Stimulated activated CD8-positive, alpha-beta memory T cell treated with anti-CD3 and anti-CD28 coated beads, Interleukin-12 subunit alpha, Interleukin-12 subunit beta, amount 100 ng/mL, for 1 hour (primary cell): ENCODE results near the gene IPO11.
"Not testable (repeated sequence)": the region's sequence is repeated elsewhere in the genome, so short reads cannot be mapped to it uniquely, and the experiment has no call there.

ENCODE experiments used
- DNase-seq: peaks from one replicate; pipeline ENCODE4 v3.0.0-alpha.2; 2020; ENCODE audit warnings: low read depth

The IPO11 gene

DNA sequence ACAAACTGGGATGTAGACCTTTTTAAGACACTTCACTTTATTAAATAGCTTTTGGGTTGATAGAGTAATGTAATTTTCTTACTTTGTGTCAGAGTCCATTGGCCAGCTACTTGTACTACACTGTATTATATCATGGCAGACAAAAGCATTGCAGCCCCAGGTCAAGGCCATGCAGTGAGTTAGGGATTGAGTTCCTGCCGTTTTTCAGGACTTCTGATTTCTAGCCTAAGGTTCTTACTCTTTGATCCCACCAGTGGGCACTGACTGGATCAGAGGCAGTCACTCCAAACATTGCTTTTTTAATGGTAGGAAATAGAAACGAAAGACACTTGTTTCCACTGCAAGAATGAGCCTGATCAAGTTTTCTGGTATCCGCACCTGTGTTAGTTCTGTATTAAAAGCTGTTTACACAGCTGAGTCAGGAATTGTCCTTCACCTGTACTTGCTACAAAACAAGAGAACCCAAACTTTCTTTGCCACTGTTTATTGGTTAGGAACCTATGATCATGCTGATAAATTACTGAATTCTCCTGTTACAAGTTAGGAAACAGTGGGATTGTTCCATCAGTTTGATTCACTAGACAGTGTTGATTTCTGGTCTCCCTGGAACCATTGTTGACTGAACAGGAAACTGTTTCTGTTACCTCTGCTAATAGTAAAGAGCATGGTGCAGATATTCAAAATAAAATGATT is 188.1 kb downstream of the IPO11 start:
- no peak for DNase-seq

DNA sequence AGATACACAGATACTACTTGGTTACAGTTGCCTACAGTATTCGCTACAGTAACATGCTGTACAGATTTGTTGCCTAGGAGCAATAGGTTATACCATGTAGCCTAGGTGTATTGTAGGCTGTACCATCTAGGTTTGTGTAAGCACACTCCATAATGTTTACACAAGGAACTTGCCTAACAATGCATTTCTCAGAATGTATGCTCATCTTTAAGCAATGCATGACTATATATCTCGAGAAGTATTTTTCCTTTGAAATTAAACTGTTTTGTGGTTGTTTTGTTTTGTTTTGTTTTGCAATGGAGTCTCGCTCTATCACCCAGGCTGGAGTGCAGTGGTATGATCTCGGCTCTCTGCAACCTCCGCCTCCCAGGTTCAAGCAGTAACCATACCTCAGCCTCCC is 191.4 kb downstream of the IPO11 start:
- no peak for DNase-seq

DNA sequence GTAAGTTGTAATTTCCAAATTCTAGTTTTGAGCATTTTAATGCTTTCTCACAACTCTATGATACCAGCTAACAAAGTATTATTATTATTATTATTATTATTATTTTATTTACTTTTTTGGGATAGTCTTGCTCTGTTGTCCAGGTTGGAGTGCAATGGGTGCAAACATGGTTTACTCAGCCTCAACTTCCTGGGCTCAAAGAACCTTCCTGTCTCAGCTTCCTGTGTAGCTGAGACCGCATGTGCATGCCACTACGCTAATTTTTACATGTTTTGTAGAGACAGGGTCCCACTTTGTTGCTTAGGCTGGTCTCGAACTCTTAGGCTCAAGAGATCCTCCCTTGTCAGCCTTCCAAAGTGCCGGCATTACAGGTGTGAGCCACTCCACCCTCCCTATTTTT is 193.1 kb downstream of the IPO11 start:
- DNase-seq: no peak

DNA sequence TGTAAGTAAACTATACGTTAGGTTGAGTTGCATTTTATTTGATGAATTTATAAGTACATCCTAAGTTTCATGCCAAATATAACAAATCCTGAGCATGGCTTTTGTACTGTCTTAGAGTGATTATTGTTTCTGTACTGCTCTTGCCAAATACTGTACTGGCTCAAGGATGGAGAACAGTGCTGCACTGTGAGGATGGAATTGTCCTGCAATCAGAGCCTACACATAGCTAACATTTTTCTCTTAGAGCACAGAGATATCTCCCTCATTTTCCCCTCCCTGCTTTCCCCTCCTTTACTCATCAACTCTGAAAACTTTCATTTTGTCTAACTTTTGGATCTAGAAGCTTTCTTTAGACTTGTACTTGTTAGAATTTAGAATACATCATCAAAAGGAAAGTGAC is 194.3 kb downstream of the IPO11 start:
- DNase-seq: no peak

DNA sequence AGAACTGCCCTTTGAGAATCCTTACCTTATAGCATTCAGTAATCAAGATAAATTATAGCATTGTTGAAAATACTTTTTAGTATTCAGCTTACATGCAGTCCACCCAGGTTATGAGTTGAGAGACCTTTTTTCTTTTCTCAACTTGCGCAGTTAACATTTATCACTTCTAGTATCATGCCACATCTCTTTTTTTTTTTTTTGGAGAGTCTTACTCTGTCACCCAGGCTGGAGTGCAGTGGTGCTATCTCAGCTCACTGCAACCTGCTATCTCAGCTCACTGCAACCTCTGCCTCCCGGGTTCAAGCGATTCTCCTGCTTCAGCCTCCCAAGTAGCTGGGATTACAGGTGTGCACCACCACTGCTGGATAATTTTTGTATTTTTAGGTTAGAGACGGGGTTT is 195.1 kb downstream of the IPO11 start:
- DNase-seq: no peak

DNA sequence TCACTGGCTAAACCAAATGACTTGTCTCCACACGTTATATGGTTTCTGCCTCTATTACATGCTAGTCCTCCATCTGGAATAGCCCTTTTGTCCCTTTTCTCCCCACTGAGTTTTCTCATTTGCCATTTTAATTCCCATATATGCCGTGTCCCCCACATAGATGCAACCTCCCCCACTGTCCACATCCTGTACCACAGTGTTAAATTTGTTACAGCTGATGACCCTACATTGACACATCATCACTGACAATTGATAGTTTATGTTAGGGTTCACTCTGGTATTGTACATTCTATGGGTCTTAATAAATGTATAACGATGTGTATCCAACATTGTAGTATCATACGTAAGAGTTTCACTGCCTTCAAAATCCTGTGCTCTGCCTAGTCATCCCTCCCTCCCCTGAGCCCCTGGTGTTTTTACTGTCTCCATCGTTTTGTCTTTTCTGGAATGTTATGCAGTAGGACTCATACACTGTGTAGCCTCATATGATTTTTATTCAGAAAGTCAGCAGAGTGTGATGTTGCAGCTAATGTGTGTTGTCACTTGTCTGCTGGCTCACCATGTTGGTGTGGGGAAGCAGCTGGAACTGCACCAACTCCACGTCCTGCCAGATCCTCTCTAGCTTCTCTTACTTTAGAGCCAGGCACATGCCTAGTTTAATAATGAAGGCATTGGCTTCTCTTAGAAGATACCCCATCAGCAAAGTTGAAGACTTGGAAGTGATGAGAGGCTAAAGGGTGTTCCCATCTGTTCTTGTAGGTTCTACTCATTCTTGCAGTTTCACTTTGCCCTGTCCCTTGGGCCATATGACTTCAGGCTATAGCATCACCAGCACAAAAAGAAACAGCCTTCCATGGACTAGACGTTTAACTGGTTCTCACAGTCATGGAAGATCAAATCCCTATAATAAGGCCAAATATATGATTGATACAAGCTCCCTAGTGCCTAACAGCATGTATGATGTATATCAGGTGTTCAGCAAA is 196.3 kb downstream of the IPO11 start:
- no peak for DNase-seq

DNA sequence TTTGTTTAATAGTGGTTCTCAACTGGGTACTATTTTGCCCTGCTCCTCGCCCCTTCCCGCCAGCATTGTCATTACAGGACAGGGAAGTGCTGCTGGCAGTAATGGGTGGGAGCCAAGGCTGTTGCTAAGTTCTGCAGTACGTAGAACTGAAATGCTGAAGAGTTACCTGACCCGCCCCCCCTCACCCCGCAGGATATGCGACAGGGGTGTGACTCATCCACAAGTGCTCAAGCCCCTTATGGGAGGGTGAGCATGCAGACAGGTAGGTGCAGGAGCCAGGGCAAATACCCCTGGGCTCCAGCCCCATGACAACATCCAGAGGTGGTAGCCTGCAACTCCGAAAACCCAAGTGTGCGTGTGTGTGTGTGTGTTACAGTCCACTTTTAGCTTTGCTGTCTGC is 201.8 kb downstream of the IPO11 start:
- DNase-seq: no peak

DNA sequence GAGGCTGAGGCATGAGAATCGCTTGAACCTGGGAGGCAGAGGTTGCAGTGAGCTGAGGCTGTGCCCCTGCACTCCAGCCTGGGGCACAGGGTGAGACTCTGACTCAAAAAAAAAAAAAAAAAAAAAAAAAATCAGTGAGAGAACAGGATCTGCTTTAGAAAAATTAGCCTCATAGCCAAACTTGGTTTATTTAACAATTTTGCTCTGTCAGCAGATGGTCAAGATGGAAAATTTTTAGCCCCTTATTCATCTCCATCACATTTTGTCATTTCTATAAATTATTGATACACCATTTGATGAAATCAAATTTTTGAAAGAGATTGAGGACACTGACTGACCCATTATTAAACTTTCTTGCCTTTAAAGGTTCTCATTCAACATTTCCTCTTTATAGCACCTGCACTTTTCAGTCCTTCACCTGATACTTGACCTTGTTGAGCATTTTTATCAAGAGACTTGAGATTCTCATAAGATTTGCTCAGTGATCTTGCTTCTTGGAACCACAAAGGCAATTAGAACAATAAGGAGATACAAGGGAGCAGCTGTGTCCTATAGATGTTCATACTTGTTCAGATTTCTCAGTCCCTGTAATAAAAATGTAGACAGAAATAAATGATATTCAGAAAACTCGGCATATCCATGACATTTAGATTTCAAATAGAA is 204.2 kb downstream of the IPO11 start:
- DNase-seq: no peak

DNA sequence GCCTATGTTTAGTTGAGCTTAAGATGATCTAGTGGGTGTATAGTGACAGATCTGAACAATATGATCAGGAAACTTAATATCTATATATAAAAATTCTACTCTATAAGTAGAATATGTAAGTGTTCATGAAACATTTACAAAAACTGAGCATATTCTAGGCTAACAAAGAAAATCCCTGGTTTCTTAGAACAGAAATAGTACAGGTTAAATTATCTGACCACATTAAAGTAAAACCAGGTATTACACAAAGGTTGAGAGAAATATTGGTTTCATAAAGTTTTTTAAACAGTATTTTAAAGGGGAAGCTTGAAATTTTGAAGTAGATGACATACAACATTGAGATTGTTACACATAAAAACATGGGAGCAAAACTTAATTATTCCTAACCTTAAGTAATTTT is 205.4 kb downstream of the IPO11 start:
- no peak for DNase-seq

DNA sequence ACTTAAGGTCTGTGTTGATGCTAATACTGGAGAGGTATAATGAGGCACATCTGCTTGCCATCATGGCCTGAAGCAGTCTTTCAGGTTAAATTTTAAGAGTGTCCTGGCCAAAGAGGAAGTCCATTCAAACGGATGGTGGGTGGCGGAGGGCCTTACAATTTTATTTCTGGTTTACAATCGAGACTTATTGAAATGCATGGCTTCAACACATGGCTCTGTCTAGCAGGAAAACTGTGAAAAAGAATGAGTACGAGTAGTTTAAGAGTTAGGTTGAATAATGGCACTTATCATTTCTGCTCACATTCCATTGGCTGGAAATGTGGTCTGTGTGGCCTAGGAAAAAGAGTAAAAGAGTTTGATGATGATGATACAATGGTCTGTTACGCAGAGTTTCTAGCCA is 208.2 kb downstream of the IPO11 start:
- DNase-seq: no peak

DNA sequence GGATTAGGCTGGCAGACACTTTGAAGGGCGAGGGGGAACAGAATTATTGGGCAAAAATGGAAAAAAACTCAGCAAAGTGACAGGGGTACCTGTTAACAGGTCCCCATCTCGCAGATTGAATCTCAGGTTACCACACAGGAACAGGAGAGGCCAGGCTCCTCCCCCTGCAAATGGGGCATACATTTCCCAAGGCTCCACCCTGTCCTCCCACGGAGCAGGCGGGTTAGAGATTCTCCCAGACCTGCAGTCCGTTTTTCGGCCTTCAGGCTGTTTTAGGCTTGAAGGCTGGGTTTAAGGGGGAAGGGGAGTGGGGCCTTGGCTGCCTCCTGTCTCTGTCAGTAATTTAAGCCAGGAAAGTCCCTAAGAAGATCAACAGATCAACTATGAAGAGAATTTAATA is 208.7 kb downstream of the IPO11 start:
- DNase-seq: no peak

DNA sequence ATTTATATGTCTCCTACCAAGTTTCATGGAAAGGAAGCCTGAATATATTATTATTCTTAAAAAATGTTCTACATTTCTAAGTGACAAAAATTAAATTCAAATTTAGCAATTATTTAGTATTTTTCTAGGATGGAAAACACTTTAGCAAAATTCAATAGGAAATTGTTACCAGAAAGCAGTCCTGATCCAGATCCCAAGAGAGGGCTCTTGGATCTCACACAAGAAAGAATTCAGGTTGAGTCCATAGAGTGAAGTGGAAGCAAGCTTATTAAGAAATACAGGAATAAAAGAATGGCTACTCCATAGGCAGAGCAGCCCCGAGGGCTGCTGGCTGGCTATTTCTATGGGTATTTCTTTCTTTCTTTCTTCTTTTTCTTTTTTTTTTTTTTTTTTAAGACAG is 210.7 kb downstream of the IPO11 start:
- no peak for DNase-seq

DNA sequence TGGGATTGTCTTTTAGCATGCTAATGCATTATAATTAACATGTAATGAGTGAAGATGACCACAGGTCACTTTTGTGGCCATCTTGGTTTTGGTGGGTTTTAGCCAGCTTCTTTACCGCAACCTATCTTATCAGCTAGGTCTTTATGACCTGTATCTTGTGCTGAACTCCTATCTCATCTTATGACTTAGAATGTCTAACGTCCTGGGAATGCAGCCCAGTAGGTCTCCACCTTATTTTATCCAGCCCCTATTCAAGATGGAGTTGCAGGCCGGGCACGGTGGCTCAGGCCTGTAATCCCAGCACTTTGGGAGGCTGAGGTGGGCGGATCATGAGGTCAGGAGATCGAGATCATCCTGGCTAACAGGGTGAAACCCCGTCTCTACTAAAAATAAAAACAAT is 211.9 kb downstream of the IPO11 start:
- not testable (repeated sequence) for DNase-seq

DNA sequence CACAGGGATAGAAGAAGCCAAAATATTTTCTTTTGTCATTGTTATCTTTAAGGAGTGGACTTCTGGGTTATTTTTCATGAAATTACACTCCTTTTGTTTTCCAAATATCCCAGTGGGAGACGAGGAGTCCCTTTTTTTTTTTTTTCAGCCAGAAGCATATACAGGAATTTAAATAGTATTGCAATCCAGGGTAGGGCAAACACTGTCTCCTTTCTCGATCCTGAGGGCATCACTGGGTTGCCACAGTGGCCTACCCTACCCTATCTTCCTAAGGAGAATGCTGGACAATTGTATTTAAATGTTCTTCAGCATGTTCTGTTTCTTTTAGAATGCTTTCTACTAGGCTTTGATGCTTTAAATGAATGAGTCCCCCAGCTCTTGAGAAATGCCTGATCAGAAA is 214.0 kb downstream of the IPO11 start:
- no peak for DNase-seq

DNA sequence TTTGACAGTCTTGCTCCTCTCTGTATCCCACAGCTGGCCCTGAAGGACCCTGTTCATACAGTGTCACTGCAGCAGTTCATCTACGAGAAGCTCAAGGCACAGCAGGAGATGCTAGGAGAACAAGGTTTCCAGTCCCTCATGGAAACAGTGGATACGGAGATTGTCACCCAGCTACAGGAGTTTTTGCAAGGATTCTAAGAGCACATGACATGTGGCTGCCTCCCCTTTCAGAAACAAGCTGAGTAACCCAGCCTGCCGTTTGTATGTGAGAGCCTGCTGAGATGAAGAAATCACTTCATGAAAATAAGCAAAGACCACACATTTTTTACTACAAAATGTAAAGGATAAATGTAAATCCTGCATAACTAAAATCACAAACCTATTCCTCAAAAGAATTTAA is 214.6 kb downstream of the IPO11 start:
- no peak for DNase-seq

DNA sequence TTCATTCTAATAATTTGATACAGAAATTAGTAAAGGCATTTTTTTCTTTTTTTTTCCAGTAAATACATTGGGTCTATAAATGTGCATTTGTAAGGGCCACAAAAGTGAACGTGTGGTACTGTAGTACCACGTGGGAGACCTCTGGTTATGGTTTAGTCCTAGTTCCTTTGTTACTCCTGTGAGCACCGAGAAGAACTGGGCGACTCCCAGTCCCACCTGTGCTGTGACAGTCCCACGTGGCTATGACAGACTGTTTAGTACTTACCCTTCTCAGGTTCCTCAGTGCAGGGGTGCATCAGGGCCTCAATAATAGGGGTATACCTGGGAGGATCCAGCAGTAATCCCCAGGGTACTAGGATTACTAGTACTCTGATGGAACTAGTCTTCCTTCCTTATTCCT is 215.3 kb downstream of the IPO11 start:
- DNase-seq: no peak

DNA sequence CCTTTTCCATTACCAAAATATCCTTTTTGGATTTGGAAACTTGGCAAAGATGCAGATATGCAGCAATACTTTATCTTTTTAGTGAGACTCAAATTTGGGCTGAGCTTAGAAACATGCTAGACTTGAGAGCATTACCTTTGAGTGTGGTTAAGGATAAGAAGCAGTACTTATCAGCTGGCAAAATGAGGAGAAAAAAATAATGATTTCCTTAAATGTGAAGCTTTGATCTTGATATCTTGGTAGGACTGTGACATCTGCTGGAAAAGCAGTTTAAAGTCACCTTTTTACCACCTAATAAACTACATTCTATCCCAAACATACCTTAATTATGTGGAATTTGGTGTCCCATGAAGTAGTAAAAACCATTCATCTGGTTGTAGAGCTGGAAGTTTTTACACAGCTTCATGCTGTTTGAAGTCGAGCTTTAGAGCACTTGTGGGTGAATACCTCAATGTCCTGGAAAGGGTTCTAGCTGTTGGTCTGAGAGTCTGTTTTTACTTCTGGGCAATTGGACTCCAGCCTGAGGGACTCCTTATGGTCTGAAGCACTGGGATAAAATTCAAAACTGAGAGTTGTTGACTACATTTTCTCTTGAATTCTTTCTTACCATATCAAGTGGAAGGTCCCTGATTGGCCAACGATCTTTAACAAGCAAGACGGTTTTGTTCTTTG is 219.5 kb downstream of the IPO11 start:
- DNase-seq: no peak

DNA sequence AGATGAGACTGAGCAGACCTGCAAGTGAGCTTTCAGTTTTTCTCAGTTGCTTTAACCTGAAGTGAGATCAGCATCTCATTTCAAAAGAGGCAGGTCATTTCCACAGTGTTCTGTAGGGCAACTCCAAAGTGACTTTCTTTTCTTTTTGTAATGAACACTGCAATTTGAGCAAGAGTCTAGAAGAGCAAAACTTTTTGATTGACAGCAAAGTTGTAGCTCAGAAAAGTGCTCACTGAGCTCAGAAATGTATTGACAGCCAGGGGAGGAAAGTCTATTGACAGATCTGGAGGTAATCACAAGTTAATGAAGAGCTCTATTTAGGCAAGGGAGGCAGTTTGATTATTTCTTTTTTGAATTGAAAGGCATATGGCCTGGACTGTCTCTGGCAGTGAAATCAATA is 220.7 kb downstream of the IPO11 start:
- DNase-seq: no peak

DNA sequence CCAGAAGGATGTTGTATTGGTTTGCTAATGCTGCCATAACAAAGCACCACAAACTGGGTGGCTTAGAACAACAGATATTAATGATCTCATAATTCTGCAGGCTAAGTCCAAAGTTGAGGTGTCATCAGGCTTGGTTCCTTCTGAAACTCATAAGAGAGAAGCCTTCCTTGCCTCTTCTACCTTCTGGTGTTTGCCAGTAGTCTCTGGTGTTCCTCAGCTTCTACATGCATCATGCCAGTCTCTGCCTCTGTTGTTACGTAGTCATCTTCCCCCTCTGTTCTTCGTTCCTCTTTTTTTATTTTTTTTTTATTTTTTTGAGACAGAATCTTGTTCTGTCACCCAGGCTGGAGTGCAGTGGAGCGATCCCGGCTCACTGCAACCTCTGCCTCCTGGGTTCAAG is 227.9 kb downstream of the IPO11 start:
- no peak for DNase-seq

DNA sequence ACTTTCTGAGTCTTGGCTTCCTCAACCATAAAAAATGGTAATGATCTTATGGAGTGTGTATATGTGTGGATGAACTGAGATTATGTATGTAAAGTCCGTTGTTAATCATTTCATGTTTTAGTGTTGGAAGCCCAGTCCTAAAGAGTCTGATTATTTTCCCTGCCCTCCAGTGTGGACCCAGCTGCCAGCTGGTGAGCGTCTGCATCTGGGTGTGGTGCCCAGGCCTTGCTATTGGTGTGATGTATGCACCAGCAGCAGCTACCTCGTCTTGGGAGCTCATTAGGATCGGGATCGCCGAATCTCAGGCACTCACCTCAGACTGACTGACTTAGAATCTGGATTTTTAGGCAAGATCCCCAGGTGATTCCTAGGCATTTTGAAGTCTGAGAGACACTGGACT is 229.9 kb downstream of the IPO11 start:
- DNase-seq: no peak

DNA sequence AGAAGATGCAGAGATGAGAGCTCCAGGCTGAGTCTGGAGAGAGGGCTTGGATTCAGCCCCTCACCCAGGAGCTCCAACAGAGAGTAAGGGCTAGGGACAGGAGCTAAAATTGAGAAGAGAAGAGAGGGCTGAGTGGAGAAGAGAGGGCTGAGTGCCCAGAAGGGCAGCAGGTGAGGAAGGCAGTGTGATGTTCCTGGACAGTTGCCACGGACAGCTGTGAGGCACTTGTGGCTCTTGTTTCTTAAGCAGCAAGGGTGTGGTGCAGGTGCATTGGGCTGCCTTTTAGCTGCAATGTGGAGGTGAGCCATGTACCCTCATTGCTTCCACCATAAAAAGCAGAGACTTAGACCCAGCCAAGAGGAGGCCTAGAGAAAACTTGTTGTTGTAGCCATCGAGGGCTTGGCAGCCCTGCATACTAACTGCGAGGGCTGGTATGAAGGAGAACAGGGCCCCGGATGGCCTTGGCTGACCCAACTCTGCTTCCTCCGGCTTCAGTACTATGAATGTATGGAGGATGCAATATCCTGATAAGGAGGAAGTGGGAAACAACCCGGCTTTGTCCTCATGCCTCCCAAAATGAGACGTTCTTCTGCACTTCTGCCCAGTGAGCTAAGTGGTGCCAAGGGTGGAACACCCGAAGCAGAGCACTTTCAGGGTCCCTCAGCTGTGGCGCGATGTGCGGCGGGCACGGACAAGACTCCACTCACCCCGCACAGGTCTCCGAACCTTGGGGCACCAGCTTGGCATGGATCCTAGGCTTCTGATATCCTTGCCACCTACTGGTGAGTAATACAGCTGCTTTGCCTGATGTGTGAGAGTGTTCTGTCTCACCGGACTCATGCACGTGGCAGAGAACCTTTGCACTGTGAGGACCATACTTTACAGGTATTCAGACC is 231.2 kb downstream of the IPO11 start:
- DNase-seq: no peak
